Measurements from ENCODE around the gene APOL1.
"Not testable (repeated sequence)": the region's sequence is repeated elsewhere in the genome, so short reads cannot be mapped to it uniquely, and the experiment has no call there.

The APOL1 gene

DNA sequence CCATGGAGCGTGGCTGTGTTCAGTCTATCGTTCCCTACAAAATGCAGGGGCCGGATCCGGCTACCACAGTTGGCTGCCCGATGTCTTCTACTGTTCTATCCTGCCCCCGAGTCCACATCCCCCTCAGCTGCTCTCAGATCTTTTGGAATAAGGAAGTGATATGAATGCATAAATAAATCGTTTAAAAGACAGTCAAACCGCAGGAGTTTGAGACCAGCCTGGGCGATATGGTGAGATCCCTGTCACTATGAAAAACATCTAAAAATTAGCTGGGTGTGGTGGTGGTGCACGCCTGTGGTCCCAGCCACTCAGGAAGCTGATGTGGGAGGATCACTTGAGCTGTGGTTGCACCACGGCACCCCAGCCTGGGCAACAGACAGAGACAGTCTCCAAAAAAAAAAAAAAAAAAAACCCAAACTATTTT, 37.0 kb downstream of the APOL1 start:
- H3K27me3 Mint-ChIP-seq, H3K9me3 Mint-ChIP-seq: not testable (repeated sequence)
- H3K36me3 Mint-ChIP-seq = peaks cover 78% of the 10 kb centered on the region
- peak overlapping the region; percentile 87 for H3K27ac Mint-ChIP-seq
- DNase-seq = peak; percentile 73
- peaks cover 70% of the 10 kb centered on the region for H3K4me1 Mint-ChIP-seq
- CTCF ChIA-PET = interaction anchor here (1.1 kb wide), 1 partner anchor 11 kb away, joined by 7 read pairs; no protein-coding TSS in a partner anchor
- H3K4me3 Mint-ChIP-seq = peak overlapping the region; percentile 24

DNA sequence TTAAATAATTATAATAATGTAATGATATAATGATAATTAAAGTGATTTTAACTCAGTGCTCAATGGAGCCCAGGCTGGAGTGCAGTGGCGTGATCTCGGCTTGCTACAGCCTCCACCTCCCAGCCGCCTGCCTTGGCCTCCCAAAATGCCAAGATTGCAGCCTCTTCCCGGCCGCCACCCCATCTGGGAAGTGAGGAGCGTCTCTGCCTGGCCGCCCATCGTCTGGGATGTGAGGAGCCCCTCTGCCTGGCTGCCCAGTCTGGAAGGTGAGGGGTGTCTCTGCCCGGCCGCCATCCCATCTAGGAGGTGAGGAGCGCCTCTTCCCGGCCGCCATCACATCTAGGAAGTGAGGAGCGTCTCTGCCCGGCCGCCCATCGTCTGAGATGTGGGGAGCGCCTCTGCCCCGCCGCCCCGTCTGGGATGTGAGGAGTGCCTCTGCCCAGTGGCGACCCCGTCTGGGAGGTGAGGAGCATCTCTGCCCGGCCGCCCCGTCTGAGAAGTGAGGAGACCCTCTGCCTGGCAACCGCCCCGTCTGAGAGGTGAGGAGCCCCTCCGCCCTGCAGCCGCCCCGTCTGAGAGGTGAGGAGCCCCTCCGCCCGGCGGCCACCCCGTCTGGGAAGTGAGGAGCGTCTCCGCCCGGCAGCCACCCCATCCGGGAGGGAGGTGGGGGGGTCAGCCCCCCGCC, 37.6 kb downstream of the APOL1 start:
- Mint-ChIP-seq H3K4me1 (peaks cover 72% of the 10 kb centered on the region), H3K27ac (peak overlapping the region; percentile 55), H3K36me3 (peaks cover 78% of the 10 kb centered on the region)
- CTCF ChIA-PET, H3K4me3 Mint-ChIP-seq, H3K27me3 Mint-ChIP-seq, H3K9me3 Mint-ChIP-seq, DNase-seq: not testable (repeated sequence)

DNA sequence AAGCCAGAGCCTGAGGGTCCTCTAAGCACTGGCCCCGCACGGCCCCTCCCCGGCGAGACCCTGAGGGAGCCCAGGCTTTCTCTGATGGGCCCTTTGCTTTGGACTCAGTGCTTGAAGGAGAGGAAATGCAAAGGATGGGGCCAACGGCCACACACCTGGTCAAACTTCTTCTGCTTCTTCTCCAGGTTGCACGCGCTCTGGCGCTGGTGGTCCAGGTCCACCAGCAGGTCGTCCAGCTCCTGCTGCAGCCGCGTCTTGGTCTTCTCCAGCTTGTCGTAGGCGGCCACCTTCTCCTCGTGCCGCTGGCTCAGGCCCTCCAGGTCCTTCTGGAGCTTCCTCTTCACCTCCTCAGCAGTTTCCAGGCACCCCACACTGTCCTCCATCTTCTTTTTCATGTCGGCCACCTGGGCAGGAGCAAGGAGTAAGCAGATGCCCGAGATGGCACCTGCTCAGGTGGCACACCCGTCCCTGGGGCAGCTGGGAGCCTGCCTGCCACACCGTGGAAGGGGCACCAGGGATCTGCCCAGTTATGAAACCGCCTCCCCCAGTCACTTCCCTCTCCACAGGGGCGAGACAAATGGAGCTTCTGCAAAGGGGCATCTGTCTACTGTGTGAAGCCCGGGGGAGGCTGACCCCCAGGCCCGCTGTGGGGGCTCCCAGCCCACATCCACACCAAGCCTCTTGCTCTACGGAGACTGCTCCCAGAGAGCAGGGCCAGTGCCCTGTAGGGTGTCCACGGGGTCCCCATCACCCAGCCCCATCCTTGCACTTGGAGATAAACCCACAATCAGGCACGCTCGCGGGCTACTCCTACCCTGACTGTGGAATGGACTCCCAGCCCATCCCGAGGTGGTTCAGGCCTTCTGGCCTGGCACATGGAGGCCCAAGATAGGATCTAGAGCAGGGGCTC, 39.2 kb downstream of the APOL1 start:
- H3K36me3 Mint-ChIP-seq = peaks cover 76% of the 10 kb centered on the region
- DNase-seq = no peak
- H3K4me3 Mint-ChIP-seq = no peak overlapping the region
- H3K27ac Mint-ChIP-seq = peak overlapping the region; percentile 78
- H3K9me3 Mint-ChIP-seq = no peaks in the 10 kb centered on the region
- peaks cover 68% of the 10 kb centered on the region for H3K4me1 Mint-ChIP-seq
- no peaks in the 10 kb centered on the region for H3K27me3 Mint-ChIP-seq
- CTCF ChIA-PET = interaction anchor here (1.3 to 1.5 kb wide), 2 partner anchors 9 to 15 kb away, joined by 5 read pairs; no protein-coding TSS in a partner anchor

DNA sequence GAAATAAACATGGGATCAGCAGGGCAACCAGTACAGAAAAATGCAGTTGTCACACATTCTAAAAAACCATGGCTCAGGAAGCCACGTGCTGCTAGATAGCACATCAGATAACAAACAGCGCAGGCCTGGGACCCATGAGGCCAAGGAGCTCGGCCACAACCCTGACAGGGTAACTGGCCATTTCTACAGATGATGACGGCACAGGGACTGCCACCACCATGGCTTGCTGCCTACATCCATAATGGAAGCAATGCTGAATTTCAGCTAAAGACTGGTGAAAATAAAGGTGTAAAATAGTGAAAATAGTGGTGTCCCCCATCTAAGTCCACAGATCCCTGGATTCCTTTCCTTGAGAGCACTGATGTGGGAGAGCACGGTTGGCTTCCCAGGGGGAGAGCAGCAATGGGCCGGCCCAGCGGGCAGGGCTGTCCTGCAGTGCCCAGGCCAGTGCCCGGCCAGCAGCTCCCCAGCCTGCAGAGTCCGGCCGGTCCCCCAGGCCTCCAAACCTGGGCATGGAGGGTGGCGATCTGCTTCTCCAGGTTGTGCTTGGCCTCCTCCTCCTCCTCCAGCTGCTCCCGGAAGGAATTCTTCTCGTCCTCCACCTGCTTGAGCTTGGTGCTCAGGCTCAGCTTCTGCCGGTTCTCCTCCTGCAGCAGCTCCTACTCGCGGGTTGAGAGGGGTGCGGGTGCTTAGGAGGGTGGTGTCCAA, 40.0 kb downstream of the APOL1 start:
- Mint-ChIP-seq H3K27me3 (no peaks in the 10 kb centered on the region), H3K27ac (peak overlapping the region; percentile 78), H3K36me3 (peaks cover 76% of the 10 kb centered on the region), H3K4me1 (peaks cover 59% of the 10 kb centered on the region), H3K9me3 (no peaks in the 10 kb centered on the region), H3K4me3 (no peak overlapping the region)
- CTCF ChIA-PET = interaction anchor here (0.6 to 2.4 kb wide), 6 partner anchors 7 to 23 kb away, joined by 3 to 14 read pairs (median 5); no protein-coding TSS in a partner anchor
- DNase-seq = no peak

DNA sequence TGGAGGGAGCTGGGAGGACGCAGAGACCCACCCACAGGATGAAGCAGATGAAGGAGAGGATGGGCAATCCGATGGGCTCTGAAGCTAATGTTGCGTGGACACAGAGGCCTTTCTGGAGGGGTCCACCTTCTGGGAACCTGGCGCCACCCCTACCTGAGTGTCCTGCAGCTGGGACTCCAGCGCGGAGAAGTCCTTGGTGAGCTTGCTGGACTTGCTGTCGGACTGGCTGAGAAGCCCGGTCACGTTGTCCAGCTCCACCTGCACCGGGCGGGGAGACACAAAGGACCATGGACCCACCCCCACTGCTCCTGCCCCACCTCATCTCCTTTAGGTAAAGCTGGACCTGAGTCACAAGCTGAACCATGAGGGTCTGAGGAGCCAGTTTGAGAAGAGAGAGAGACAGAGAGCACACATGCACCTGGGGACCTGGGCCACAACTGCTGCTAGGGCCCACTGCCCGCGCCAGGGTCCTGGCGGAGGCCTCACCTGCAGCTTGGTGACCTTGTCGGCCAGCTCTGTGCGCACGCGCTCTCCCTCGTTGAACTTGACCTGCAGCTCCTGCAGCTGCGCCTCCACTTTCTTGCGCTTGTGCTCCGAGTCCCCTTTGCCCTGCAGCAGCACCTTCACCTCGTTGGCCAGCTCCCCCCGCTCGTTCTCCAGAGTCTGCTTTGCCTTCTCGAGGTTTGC, 40.8 kb downstream of the APOL1 start:
- no peaks in the 10 kb centered on the region for H3K27me3 Mint-ChIP-seq
- no peak for DNase-seq
- no peaks in the 10 kb centered on the region for H3K9me3 Mint-ChIP-seq
- H3K36me3 Mint-ChIP-seq = peaks cover 73% of the 10 kb centered on the region
- H3K4me1 Mint-ChIP-seq = peaks cover 51% of the 10 kb centered on the region
- H3K4me3 Mint-ChIP-seq = no peak overlapping the region
- CTCF ChIA-PET = interaction anchor here (0.6 to 2.4 kb wide), 5 partner anchors 8 to 22 kb away, joined by 3 to 14 read pairs (median 3); no protein-coding TSS in a partner anchor
- peak overlapping the region; percentile 26 for H3K27ac Mint-ChIP-seq

DNA sequence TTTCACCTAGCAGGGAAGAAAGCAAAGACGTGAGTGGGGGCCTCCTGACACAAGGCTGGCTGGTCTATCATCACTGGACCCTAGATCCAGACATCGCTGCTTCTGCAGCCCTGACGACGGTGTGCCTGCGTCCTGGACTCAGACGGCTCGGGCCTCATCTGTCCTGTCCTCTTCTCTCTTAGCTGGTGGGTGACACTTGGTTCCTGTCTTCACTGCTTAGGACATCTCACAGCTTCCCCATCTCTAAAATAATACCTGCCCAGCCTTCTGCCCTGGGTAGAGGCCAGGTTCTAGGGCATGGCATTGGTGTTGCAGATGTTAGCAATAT, 41.3 kb downstream of the APOL1 start:
- DNase-seq = no peak
- Mint-ChIP-seq H3K4me1 (peaks cover 46% of the 10 kb centered on the region), H3K36me3 (peaks cover 73% of the 10 kb centered on the region), H3K4me3 (no peak overlapping the region), H3K27me3 (no peaks in the 10 kb centered on the region), H3K9me3 (no peaks in the 10 kb centered on the region), H3K27ac (peak overlapping the region; percentile 26)
- CTCF ChIA-PET = interaction anchor here (1.0 to 2.4 kb wide), 5 partner anchors 9 to 176 kb away, joined by 3 to 14 read pairs (median 5); no protein-coding TSS in a partner anchor

DNA sequence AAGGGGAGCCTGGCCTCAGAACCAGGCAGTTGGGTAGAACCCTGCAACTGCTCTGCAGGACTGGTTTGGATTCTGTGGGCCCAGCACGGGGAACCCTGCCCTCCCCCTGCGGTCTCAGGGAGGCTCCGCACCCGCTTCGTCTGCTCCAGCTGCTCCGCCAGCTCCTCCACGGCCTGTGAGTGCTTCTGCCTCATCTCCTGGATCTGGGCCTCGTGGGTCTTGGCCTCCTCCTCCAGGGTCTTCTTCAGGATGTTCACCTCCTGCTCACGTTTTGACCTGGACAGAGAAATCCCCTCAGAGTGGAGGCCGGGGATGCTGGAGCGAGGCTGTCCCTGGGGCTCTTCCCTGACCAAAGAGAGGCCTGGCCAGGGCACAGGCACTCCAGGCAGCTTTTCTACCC, 41.9 kb downstream of the APOL1 start:
- H3K4me3 Mint-ChIP-seq = no peak overlapping the region
- H3K27me3 Mint-ChIP-seq = no peaks in the 10 kb centered on the region
- peak overlapping the region; percentile 26 for H3K27ac Mint-ChIP-seq
- CTCF ChIA-PET = interaction anchor here (1.0 to 2.4 kb wide), 3 partner anchors 9 to 176 kb away, joined by 3 to 14 read pairs (median 5); no protein-coding TSS in a partner anchor
- no peaks in the 10 kb centered on the region for H3K9me3 Mint-ChIP-seq
- peaks cover 41% of the 10 kb centered on the region for H3K4me1 Mint-ChIP-seq
- H3K36me3 Mint-ChIP-seq = peaks cover 73% of the 10 kb centered on the region
- no peak for DNase-seq

DNA sequence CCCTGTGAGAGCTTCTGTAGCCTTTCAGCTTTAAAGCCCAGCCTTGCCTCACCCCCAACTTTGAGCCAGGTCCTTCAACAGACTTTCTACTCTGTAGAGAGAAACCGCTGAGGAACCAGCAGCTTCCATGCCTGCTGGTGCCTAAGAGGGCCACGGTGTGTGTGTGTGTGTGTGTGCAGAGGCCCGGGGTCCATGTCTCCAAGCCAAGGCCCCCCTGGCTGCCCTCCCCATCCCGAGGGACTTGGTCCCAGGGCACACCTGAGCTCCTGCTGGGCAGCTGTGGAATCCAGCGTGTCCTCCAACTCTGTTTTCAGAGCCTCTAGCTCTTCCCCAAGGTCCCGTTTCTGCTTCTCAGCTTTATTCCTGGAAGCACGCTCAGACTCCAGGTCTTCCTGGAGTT, 42.3 kb downstream of the APOL1 start:
- H3K4me3 Mint-ChIP-seq = no peak overlapping the region
- CTCF ChIA-PET = interaction anchor here (1.4 to 2.4 kb wide), 2 partner anchors 10 to 175 kb away, joined by 5 to 14 read pairs; no protein-coding TSS in a partner anchor
- peaks cover 72% of the 10 kb centered on the region for H3K36me3 Mint-ChIP-seq
- H3K27ac Mint-ChIP-seq = peak overlapping the region; percentile 62
- H3K27me3 Mint-ChIP-seq = no peaks in the 10 kb centered on the region
- no peaks in the 10 kb centered on the region for H3K9me3 Mint-ChIP-seq
- peaks cover 38% of the 10 kb centered on the region for H3K4me1 Mint-ChIP-seq
- no peak for DNase-seq

DNA sequence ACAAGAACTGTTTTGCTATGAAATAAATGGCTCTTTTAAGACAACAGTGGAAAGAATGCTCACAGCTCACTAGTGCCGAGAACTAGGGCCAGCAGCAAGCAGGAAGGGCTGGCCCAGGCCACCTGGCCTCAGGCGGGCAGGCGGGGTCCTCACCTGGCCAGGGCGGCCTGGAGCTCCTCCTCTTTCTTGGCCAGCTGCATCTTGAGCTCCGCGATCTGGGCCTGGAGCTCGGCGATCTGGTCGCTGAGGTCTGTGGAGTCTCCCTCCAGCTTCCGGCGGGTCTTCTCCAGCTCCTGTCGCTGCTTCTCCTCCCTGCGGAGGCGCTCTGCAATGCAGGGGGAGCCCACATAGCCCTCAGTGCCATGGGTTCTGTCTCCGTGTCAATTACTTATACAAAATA, 43.8 kb downstream of the APOL1 start:
- Mint-ChIP-seq H3K36me3 (peaks cover 81% of the 10 kb centered on the region), H3K4me3 (no peak overlapping the region), H3K9me3 (no peaks in the 10 kb centered on the region)

DNA sequence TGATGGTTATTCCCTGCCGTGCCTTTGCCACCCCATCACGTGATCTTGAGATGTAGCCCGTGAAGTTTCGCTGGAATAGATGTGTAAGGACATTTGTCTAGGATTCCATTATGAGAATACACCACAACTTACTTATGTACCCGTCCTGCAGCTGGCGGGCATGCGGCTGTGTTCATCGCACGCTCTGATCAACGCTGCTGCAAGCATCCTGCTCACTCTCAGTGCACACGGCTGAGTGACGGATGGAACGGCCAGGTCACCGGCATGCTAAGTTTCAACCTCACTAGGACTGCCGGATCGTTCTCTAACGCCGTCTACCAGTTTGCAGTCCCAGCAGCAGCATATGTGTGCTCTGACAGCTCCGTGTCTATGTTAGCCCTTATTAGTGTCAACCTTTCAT, 44.6 kb downstream of the APOL1 start:
- Mint-ChIP-seq H3K27me3 (peaks cover 3% of the 10 kb centered on the region), H3K4me1 (peaks cover 27% of the 10 kb centered on the region), H3K36me3 (peaks cover 76% of the 10 kb centered on the region), H3K4me3 (no peak overlapping the region), H3K27ac (peak overlapping the region; percentile 67), H3K9me3 (no peaks in the 10 kb centered on the region)
- CTCF ChIA-PET = interaction anchor here (3.6 to 8.1 kb wide), 2 partner anchors 11 to 173 kb away, joined by 25 to 88 read pairs; no protein-coding TSS in a partner anchor
- DNase-seq = no peak

More for the DNA sequence above, 43.8 kb downstream of the APOL1 start:
- no peak for DNase-seq
- H3K4me1 Mint-ChIP-seq = peaks cover 34% of the 10 kb centered on the region
- CTCF ChIA-PET = interaction anchor here (3.6 to 8.1 kb wide), 2 partner anchors 10 to 173 kb away, joined by 25 to 88 read pairs; no protein-coding TSS in a partner anchor
- peaks cover 3% of the 10 kb centered on the region for H3K27me3 Mint-ChIP-seq
- no peak overlapping the region for H3K27ac Mint-ChIP-seq

DNA sequence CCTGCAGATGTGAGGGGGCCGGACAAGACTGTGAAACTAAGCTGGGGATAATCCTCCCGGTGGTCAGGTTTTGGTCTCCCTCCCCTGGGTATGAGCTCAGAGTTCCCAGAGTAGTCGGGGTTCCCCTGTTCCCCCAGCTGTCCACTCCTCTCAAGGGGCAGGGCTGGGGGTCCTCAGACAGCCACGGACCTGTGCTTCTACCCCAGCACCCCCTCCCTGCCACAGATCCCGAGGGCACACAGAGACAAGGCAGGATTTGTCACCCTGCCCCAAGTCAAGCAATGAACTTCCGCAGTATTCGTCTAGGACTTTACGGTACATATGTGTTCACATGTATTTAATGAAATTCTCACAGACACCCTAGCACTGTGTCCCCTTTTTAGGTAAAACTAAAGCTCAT, 45.2 kb downstream of the APOL1 start:
- Mint-ChIP-seq H3K27ac (peak overlapping the region; percentile 67), H3K9me3 (no peaks in the 10 kb centered on the region), H3K27me3 (peaks cover 3% of the 10 kb centered on the region), H3K4me1 (peaks cover 23% of the 10 kb centered on the region), H3K36me3 (peaks cover 74% of the 10 kb centered on the region), H3K4me3 (no peak overlapping the region)
- CTCF ChIA-PET = interaction anchor here (1.3 to 8.1 kb wide), 3 partner anchors 10 to 172 kb away, joined by 3 to 88 read pairs (median 25); no protein-coding TSS in a partner anchor
- DNase-seq = no peak

DNA sequence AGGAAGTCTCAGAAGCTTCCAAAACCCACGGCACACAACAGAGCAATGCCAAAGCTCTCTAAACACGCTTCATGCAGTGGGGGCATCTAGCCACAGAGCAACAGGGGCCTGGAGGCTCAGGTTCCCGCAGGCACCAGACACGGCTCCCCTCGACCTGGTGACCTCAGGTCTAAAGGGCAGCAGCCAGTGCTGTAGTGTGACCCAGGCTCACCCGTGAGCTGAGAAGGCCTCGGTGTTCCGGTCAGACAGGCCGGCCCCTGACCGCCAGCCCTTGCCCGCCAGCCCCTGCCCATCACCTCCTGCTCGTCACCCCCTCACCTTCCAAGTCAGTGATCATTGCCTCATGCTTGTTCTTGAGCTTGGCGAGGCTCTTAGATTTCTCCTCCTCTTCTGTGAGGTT, 45.7 kb downstream of the APOL1 start:
- H3K4me3 Mint-ChIP-seq = no peak overlapping the region
- no peak overlapping the region for H3K27ac Mint-ChIP-seq
- CTCF ChIA-PET = interaction anchor here (1.3 to 8.1 kb wide), 3 partner anchors 9 to 172 kb away, joined by 3 to 88 read pairs (median 25); no protein-coding TSS in a partner anchor
- H3K4me1 Mint-ChIP-seq = peaks cover 20% of the 10 kb centered on the region
- H3K36me3 Mint-ChIP-seq = peaks cover 73% of the 10 kb centered on the region
- H3K9me3 Mint-ChIP-seq = no peaks in the 10 kb centered on the region
- peaks cover 3% of the 10 kb centered on the region for H3K27me3 Mint-ChIP-seq
- no peak for DNase-seq

DNA sequence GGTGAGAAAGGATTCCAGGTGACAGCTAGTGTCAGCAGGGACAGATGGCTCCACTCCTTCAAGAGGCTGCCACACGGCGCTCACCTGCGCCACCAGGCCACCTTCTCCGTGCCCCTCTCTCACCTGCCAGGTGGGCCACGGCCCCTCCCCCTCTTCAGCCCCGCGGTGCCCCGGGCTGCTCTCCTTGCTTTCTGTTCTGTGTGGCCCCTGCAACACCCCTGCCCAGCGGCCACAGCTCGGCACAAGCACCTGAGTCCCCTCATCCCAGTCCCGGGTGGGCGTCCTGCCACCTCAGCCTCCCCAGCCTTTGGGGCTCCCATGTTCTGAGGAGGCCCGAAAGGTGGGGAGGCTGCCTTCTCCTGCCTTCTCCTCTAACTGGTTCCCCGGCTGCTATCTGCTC, 46.4 kb downstream of the APOL1 start:
- Mint-ChIP-seq H3K27me3 (peaks cover 3% of the 10 kb centered on the region), H3K4me3 (no peak overlapping the region), H3K9me3 (no peaks in the 10 kb centered on the region), H3K4me1 (peaks cover 22% of the 10 kb centered on the region), H3K27ac (peak overlapping the region; percentile 28), H3K36me3 (peaks cover 74% of the 10 kb centered on the region)
- DNase-seq = no peak
- CTCF ChIA-PET = interaction anchor here (1.3 to 8.1 kb wide), 3 partner anchors 9 to 171 kb away, joined by 3 to 88 read pairs (median 25); no protein-coding TSS in a partner anchor

Measured in activated naive CD4-positive, alpha-beta T cell treated with anti-CD3 and anti-CD28 coated beads, Interleukin-2, amount 10 ng/mL, durations not matched to agents 7 days and 5 days (primary cell).